Neuronal stem cell (in vitro differentiated cells): Measurements from ENCODE around the gene ANKRD22. TPM values are rescaled to one million over a fixed set of nuclear protein-coding genes. Genes with fewer than 3 reads are reported as not detected.

Source experiments
- DNase-seq: peaks from one replicate; pipeline ENCODE4 v3.0.0-alpha.2; 2013; ENCODE audit warnings: low spot score
- H2AFZ ChIP-seq: one replicate; pipeline ENCODE4 v1.6.1; 2013; ENCODE audit warnings: mild to moderate bottlenecking, low read length, inconsistent platforms
- H2AK5ac ChIP-seq: 2 replicates; pipeline ENCODE4 v1.6.1; 2013; ENCODE audit warnings: low read depth, mild to moderate bottlenecking, inconsistent platforms, low read length, moderate library complexity, mixed read lengths
- H2BK120ac ChIP-seq: 2 replicates; pipeline ENCODE4 v1.6.1; 2013; ENCODE audit warnings: low read depth, mild to moderate bottlenecking, inconsistent platforms, low read length, moderate library complexity, mixed read lengths
- H2BK12ac ChIP-seq: one replicate; pipeline ENCODE4 v1.6.1; 2013; ENCODE audit warnings: low read length, inconsistent platforms
- H2BK15ac ChIP-seq: 2 replicates; pipeline ENCODE4 v1.6.1; 2013; ENCODE audit warnings: mild to moderate bottlenecking, low read length, inconsistent platforms, mixed read lengths
- H2BK5ac ChIP-seq: one replicate; pipeline ENCODE4 v1.6.1; 2013; ENCODE audit warnings: inconsistent platforms, mild to moderate bottlenecking, low read length, moderate library complexity
- H3K14ac ChIP-seq: one replicate; pipeline ENCODE4 v1.6.1; 2013; ENCODE audit warnings: low read length, inconsistent platforms
- H3K18ac ChIP-seq: 2 replicates; pipeline ENCODE4 v1.6.1; 2013; ENCODE audit warnings: low read length, inconsistent platforms
- H3K23ac ChIP-seq: 2 replicates; pipeline ENCODE4 v1.6.1; 2013; ENCODE audit warnings: low read depth, mild to moderate bottlenecking, mixed read lengths, low read length, inconsistent platforms; ENCODE audit not compliant: poor library complexity
- H3K27ac ChIP-seq: replicated peaks from 3 replicates; pipeline ENCODE4 v1.5.1; 2013; ENCODE audit warnings: low read length, inconsistent platforms
- H3K27me3 ChIP-seq, 3 experiments: 2 replicates each; pipeline ENCODE4 v1.6.1; 2013; ENCODE audit warnings: low read length in 3 of 3, mild to moderate bottlenecking in 2 of 3, inconsistent platforms in 1 of 3, low read depth in 1 of 3, mixed read lengths in 1 of 3, moderate library complexity in 1 of 3; ENCODE audit not compliant: control insufficient read depth in 3 of 3, insufficient read depth in 3 of 3
- H3K36me3 ChIP-seq, 2 donors: replicated peaks in 1 of 2; 2 replicates each; pipeline ENCODE4 v1.6.1; 2013; ENCODE audit warnings: low read length in 2 of 2; ENCODE audit not compliant: control insufficient read depth in 2 of 2, insufficient read depth in 2 of 2
- H3K4ac ChIP-seq: 2 replicates; pipeline ENCODE4 v1.6.1; 2013; ENCODE audit warnings: inconsistent platforms, mild to moderate bottlenecking, low read length, moderate library complexity
- H3K4me1 ChIP-seq, 2 donors: 1 replicate in 1 of 2; 2 replicates in 1 of 2; pipeline ENCODE4 v1.6.1; 2013; ENCODE audit warnings: low read length in 2 of 2, low read depth in 1 of 2; ENCODE audit not compliant: control insufficient read depth in 2 of 2, insufficient read depth in 1 of 2
- H3K4me2 ChIP-seq: one replicate; pipeline ENCODE4 v1.6.1; 2013; ENCODE audit warnings: mild to moderate bottlenecking, low read length, inconsistent platforms; ENCODE audit not compliant: insufficient read depth, poor library complexity, severe bottlenecking
- H3K4me3 ChIP-seq, 2 donors: 2 replicates each; pipeline ENCODE4 v1.5.1; 2013; ENCODE audit warnings: low read length in 2 of 2, mild to moderate bottlenecking in 2 of 2, inconsistent platforms in 1 of 2, moderate library complexity in 1 of 2
- H3K79me1 ChIP-seq: one replicate; pipeline ENCODE4 v1.6.1; 2013; ENCODE audit warnings: low read depth, mild to moderate bottlenecking, inconsistent platforms, low read length, moderate library complexity
- H3K9ac ChIP-seq: one replicate; pipeline ENCODE4 v1.6.1; 2013; ENCODE audit warnings: mild to moderate bottlenecking, low read depth, low read length, inconsistent platforms; ENCODE audit not compliant: poor library complexity
- H3K9me3 ChIP-seq, 2 donors: replicated peaks in 1 of 2; 2 replicates each; pipeline versions ENCODE3 to v1.6.1; 2013; ENCODE audit warnings: low read length in 2 of 2, mild to moderate bottlenecking in 2 of 2, inconsistent platforms in 1 of 2, low read depth in 1 of 2, mixed read lengths in 1 of 2, moderate library complexity in 1 of 2; ENCODE audit not compliant: control insufficient read depth in 2 of 2, insufficient read depth in 1 of 2
- H4K8ac ChIP-seq: one replicate; pipeline ENCODE4 v1.6.1; 2013; ENCODE audit warnings: low read depth, mild to moderate bottlenecking, inconsistent platforms, low read length, moderate library complexity
- H4K91ac ChIP-seq: one replicate; pipeline ENCODE4 v1.6.1; 2013; ENCODE audit warnings: low read length, low read depth, mild to moderate bottlenecking, inconsistent platforms; ENCODE audit not compliant: poor library complexity
- WGBS, 2 donors: extraction: QIAGEN DNeasy Blood & Tissue Kit; methylation state at CpG; one replicate each; pipeline ENCODE4 v1.1.7; 2013; ENCODE audit warnings: missing lambda C conversion rate in 2 of 2, mixed read lengths in 1 of 2; ENCODE audit not compliant: insufficient read length in 2 of 2, insufficient replicate concordance in 1 of 2; ENCODE audit errors: extremely low coverage in 2 of 2; 5-methylcytosine and 5-hydroxymethylcytosine counted together
- polyA plus RNA-seq, 2 experiments: library from polyadenylated mRNA; stranded (reverse); fragments of 200-250 nt; gene quantifications; one replicate each; pipeline ENCODE4 v1.2.3, GENCODE V29; 2013

The ANKRD22 gene
- not detected for polyA plus RNA-seq (2013, experiment 1 of 2)
- not detected for polyA plus RNA-seq (2013, experiment 2 of 2)

DNA sequence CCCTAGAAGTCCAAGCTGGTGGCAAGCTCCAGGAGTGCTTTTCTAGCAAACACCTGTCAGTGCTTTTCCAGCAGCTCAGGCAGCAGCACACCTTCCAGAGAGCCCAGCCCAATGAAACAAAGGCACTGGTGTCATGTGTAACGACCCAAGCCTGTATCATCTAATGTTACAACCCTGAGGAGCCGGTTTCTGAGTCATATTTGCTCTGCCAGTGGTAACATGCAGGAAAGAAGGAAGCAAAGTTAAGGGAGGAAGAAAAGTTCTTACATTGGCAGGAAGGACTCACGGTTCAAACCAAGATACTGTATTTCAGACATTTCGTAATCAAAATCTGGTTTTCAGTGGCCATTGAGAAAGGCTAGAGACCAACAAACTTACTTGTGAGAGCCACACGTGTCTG is at the start of gene ANKRD22:
ANKRD22 (minus strand) TSS at position 139 of the 400 bp plus-strand sequence. CDS start 237 bp downstream, outside the sequence.
- H2BK12ac ChIP-seq = no peak within 1 kb of the TSS
- H3K36me3 ChIP-seq = no peaks in the 10 kb centered on the region
- H3K9ac ChIP-seq = no peak within 1 kb of the TSS
- H3K9me3 ChIP-seq = no peaks in the 10 kb centered on the region
- no peak within 1 kb of the TSS for H3K4ac ChIP-seq
- H3K27me3 ChIP-seq = no peaks in the 10 kb centered on the region
- no peak within 1 kb of the TSS for H3K14ac ChIP-seq
- H2BK5ac ChIP-seq = no peak within 1 kb of the TSS
- H4K8ac ChIP-seq = no peak within 1 kb of the TSS
- H2AK5ac ChIP-seq = no peak within 1 kb of the TSS
- no CpG with 5 or more reads among the region's 5 CpGs for whole genome bisulfite sequencing, 2 donors
- no peak for DNase-seq
- H2BK15ac ChIP-seq = no peak within 1 kb of the TSS
- H3K4me1 ChIP-seq = no peaks in the 10 kb centered on the region
- H4K91ac ChIP-seq = no peak within 1 kb of the TSS
- no peak within 1 kb of the TSS for H3K4me3 ChIP-seq
- no peak within 1 kb of the TSS for H3K27ac ChIP-seq
- no peak within 1 kb of the TSS for H2BK120ac ChIP-seq
- no peak within 1 kb of the TSS for H3K4me2 ChIP-seq
- no peak within 1 kb of the TSS for H3K18ac ChIP-seq
- no peak within 1 kb of the TSS for H3K23ac ChIP-seq
- no peak within 1 kb of the TSS for H2AFZ ChIP-seq
- H3K79me1 ChIP-seq = no peaks in the 10 kb centered on the region

- Histone ChIP-seq H3K14ac (no peak overlapping the region), H3K27ac (no peak overlapping the region), H2BK5ac (no peak overlapping the region), H3K23ac (no peak overlapping the region), H2BK15ac (no peak overlapping the region), H2BK120ac (no peak overlapping the region), H3K79me1 (no peaks in the 10 kb centered on the region), H4K91ac (no peak overlapping the region), H3K4me3 (no peak overlapping the region), H3K27me3 (no peaks in the 10 kb centered on the region), H2BK12ac (no peak overlapping the region), H3K4me1 (no peaks in the 10 kb centered on the region), H2AFZ (no peak overlapping the region), H3K4me2 (no peak overlapping the region), H2AK5ac (no peak overlapping the region), H3K9ac (no peak overlapping the region), H4K8ac (no peak overlapping the region), H3K18ac (no peak overlapping the region), H3K9me3 (no peaks in the 10 kb centered on the region), H3K4ac (no peak overlapping the region), H3K36me3 (no peaks in the 10 kb centered on the region)
- no peak for DNase-seq
- no CpG with 5 or more reads among the region's 2 CpGs for WGBS, 2 donors
Observed at GRCh38 chr10:88899886-88900285, 48.2 kb upstream of the ANKRD22 start.

- H3K18ac ChIP-seq = no peak overlapping the region
- no peak overlapping the region for H3K23ac ChIP-seq
- WGBS, 2 donors = no CpG with 5 or more reads among the region's 3 CpGs
Observed at GRCh38 chr10:88898727-88899126, 47.1 kb upstream of the ANKRD22 start.

DNA sequence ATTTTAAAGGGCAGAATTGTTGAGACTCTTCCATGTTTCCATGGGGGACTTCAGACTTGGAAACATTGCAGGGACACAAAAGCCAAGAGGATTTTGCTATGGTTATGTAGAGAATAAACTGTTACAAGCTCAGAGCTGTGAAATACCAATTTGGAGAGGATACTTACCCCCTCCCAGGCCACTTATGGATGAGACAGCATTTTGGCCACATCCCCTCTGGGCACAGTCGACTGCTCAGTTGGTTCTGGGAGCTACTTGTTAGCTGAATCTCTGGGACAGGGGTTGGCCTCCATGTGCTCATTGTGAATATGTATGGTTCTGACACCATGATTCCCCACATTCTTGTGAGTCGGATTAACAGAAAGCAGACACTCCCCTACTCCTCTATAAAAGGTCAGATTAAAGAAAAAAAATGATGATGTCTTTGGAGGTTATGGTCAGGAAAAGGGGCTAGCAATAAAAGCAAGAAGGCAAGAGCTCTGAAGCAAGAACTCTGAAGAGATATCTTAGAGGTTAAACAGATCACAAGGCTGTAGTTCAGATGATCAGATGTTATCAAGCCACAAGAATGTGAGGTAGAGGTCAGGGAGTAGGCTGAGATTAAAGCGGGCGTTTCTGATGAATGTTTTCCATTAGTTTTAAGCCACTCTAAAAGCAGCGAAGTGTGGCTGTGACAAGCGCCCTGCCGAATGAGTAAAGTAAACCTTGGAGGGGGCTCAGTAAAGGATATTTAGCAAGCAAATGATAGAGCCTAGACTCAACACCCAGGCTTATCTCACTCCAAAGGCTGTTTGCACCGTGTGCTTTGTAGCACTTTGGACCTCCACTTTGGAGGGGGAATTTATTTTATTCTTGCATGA is 45.6 kb upstream of the ANKRD22 start:
- H3K27me3 ChIP-seq = no peaks in the 10 kb centered on the region
- H3K36me3 ChIP-seq = no peaks in the 10 kb centered on the region
- no peak overlapping the region for H2BK15ac ChIP-seq
- no peak overlapping the region for H3K23ac ChIP-seq
- H2AFZ ChIP-seq = peak overlapping the region; percentile 34
- no peak overlapping the region for H4K8ac ChIP-seq
- H3K18ac ChIP-seq = no peak overlapping the region
- no peak overlapping the region for H2BK120ac ChIP-seq
- no CpG with 5 or more reads among the region's 8 CpGs for WGBS, 2 donors
- no peak overlapping the region for H4K91ac ChIP-seq
- no peak overlapping the region for H3K14ac ChIP-seq
- no peak for DNase-seq
- no peak overlapping the region for H2BK5ac ChIP-seq
- no peak overlapping the region for H3K4ac ChIP-seq
- no peaks in the 10 kb centered on the region for H3K4me1 ChIP-seq
- no peak overlapping the region for H3K9ac ChIP-seq
- H3K27ac ChIP-seq = no peak overlapping the region
- no peak overlapping the region for H2AK5ac ChIP-seq
- no peaks in the 10 kb centered on the region for H3K9me3 ChIP-seq
- H2BK12ac ChIP-seq = no peak overlapping the region
- H3K4me2 ChIP-seq = no peak overlapping the region
- H3K79me1 ChIP-seq = no peaks in the 10 kb centered on the region
- H3K4me3 ChIP-seq = no peak overlapping the region

More at GRCh38 chr10:88898727-88899126, 47.1 kb upstream of the ANKRD22 start:
- no peak for DNase-seq
- H3K4me2 ChIP-seq = no peak overlapping the region
- no peaks in the 10 kb centered on the region for H3K4me1 ChIP-seq
- no peak overlapping the region for H4K8ac ChIP-seq
- no peaks in the 10 kb centered on the region for H3K9me3 ChIP-seq
- H3K79me1 ChIP-seq = no peaks in the 10 kb centered on the region
- no peaks in the 10 kb centered on the region for H3K36me3 ChIP-seq
- H2AFZ ChIP-seq = peak overlapping the region; percentile 48
- H2BK15ac ChIP-seq = no peak overlapping the region
- H2BK120ac ChIP-seq = no peak overlapping the region
- no peak overlapping the region for H3K4me3 ChIP-seq
- H2BK12ac ChIP-seq = no peak overlapping the region
- H2AK5ac ChIP-seq = no peak overlapping the region
- no peak overlapping the region for H4K91ac ChIP-seq
- no peak overlapping the region for H3K9ac ChIP-seq
- no peak overlapping the region for H3K4ac ChIP-seq
- no peak overlapping the region for H2BK5ac ChIP-seq
- H3K27me3 ChIP-seq = no peaks in the 10 kb centered on the region
- no peak overlapping the region for H3K27ac ChIP-seq
- no peak overlapping the region for H3K14ac ChIP-seq
